ENCODE data around the gene SLC25A15.
"Not testable (repeated sequence)": the region's sequence is repeated elsewhere in the genome, so short reads cannot be mapped to it uniquely, and the experiment has no call there.

Gene SLC25A15

GRCh38 chr13:40813667-40814454, 24.4 kb downstream of the SLC25A15 start:
- DNase-seq (ENCODE audit: low read depth): no peak

DNA sequence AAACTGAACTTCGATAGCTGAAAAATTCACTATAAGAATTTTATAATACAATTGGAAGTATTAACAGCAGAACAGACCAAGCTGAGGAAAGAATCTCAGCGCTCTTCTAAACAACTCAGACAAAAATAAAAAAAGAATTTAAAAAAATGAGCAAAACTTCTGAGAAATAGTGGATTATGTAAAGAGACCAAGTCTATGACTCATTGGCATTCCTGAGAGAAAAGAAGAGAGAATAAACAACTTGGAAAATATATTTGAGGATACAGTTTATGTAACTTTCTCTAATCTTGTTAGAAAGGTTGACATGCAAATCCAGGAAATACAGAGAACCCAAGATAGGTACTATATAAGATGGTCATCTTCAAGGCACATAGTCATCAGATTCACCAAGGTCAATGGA, 25.4 kb downstream of the SLC25A15 start:
- no peak for DNase-seq (ENCODE audit: low read depth)

- DNase-seq (ENCODE audit: low read depth): no peak
Observed at GRCh38 chr13:40818926-40819325, 29.5 kb downstream of the SLC25A15 start.

DNA sequence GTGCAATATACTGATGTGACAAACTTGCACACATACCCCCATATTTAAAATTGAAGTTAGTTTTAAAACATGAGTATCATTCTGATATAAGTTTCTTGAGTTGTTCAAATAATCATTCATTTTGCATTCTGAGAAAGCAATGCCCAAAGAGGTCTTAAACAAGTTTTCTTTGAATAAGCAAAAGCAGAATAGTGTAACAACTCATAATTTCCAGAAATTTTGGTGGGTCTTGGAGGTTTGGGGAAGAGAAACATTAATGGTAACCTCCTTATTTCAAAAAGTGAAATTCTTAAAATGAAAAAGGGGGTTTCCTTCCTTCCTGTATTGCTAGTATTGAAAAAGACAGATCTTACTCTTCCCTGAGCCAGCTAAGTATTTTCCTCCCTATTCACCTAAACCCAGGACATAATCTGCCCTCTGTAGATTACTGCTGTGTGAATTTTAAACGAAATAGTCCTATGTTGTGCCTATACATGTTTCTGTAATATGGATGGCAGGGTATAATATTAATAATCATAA, 30.4 kb downstream of the SLC25A15 start:
- no peak for DNase-seq (ENCODE audit: low read depth)

GRCh38 chr13:40839725-40840124, 50.3 kb downstream of the SLC25A15 start:
- not testable (repeated sequence) for DNase-seq (ENCODE audit: low read depth)

DNA sequence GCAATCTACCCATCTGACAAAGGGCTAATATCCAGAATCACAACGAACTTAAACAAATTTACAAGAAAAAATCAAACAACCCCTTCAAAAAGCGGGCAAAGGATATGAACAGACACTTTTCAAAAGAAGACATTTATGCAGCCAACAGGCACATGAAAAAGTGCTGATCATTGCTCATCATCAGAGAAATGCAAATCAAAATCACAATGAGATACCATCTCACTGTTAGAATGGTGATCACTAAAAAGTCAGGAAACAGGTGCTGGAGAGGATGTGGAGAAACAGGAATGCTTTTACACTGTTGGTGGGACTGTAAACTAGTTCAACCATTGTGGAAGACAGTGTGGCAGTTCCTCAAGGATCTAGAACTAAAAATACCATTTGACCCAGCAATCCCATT, 51.5 kb downstream of the SLC25A15 start:
- DNase-seq (ENCODE audit: low read depth): not testable (repeated sequence)
